ENCODE data around the gene SPOCD1.

DNA sequence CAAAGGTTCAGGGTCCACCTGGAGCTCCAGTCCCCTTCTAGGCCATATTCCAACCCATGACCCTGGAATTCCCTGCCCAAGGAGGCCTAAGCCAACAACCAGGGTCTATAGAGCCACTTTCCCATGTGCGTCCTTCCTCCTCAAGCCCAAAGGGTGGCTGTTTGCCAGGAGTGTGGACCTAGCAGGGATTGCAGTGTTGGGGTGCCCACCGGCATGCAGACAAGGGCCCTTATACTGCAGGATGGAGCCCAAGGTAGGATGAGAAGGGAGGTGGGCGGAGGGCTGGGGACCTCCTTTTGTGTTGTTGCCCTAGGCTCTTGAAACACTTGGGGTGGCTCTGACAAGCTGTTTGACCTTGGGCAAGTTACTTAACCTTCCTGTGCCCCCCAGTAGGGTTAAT, 32.0 kb downstream of the SPOCD1 start:
- no peak for TF ChIP-seq GATA3 (IDR thresholded peaks at IDR 0.05; ENCODE audit: low read depth, low read length)
- no peak for TF ChIP-seq GATA2 (IDR thresholded peaks at IDR 0.05; ENCODE audit: low read depth, low read length)

Data from SH-SY5Y (cell line).